Neural cell (in vitro differentiated cells): Measurements from ENCODE around the gene HADHB.

Source experiments
- CTCF ChIP-seq: fragments of 450-650 bp; IDR thresholded peaks from 2 replicates; pipeline ENCODE4 v1.5.1; 2014; ENCODE audit warnings: antibody characterized with exemption, mild to moderate bottlenecking, moderate library complexity; ENCODE audit not compliant: poor library complexity, severe bottlenecking
- EP300 ChIP-seq: fragments of 450-650 bp; conservative IDR thresholded peaks from 2 replicates; pipeline ENCODE4 v1.6.1; 2014; ENCODE audit warnings: antibody characterized with exemption, mild to moderate bottlenecking, moderate library complexity; ENCODE audit not compliant: poor library complexity, severe bottlenecking
- EZH2 ChIP-seq: fragments of 200-600, 300-800 bp; shearing (Covaris generic), sonication (generic); IDR thresholded peaks from 2 replicates; pipeline ENCODE4 v1.6.1; 2014; ENCODE audit warnings: antibody characterized with exemption, low read length, borderline replicate concordance, mild to moderate bottlenecking; ENCODE audit not compliant: insufficient read depth, poor library complexity, severe bottlenecking
- MXI1 ChIP-seq: fragments of 450-650 bp; conservative IDR thresholded peaks from 2 replicates; pipeline ENCODE4 v1.6.1; 2014; ENCODE audit warnings: antibody characterized with exemption, mild to moderate bottlenecking; ENCODE audit not compliant: poor library complexity, severe bottlenecking
- POLR2AphosphoS5 ChIP-seq: IDR thresholded peaks from 2 replicates; pipeline ENCODE4 v1.6.1; 2012
- REST ChIP-seq: IDR thresholded peaks from 2 replicates; pipeline ENCODE4 v1.6.1; 2012; ENCODE audit warnings: borderline replicate concordance
- SMC3 ChIP-seq: fragments of 450-650 bp; conservative IDR thresholded peaks from 2 replicates; pipeline ENCODE4 v1.6.1; 2014; ENCODE audit warnings: antibody characterized with exemption, mild to moderate bottlenecking, moderate library complexity; ENCODE audit not compliant: poor library complexity
- TAF1 ChIP-seq: IDR thresholded peaks from 2 replicates; pipeline ENCODE4 v1.6.1; 2012; ENCODE audit warnings: low read depth

- TF ChIP-seq CTCF = no peak
- TF ChIP-seq POLR2AphosphoS5 = no peak
- TF ChIP-seq EP300 = no peak
- TF ChIP-seq EZH2 = no peak
- no peak for TF ChIP-seq REST
- no peak for TF ChIP-seq TAF1
- TF ChIP-seq MXI1 = no peak
- no peak for TF ChIP-seq SMC3
Measured at GRCh38 chr2:26217720-26218119, 27.0 kb upstream of the HADHB start.
